Measurements from ENCODE around the gene ST3GAL4.
"Not testable (repeated sequence)": the region's sequence is repeated elsewhere in the genome, so short reads cannot be mapped to it uniquely, and the experiment has no call there.

Gene ST3GAL4

GRCh38 chr11:126391286-126391954 lies 35.9 kb downstream of the ST3GAL4 start:
- DNase-seq = no peak

- DNase-seq = peak; percentile 48
Measured at GRCh38 chr11:126391970-126392632, 36.6 kb downstream of the ST3GAL4 start.

DNA sequence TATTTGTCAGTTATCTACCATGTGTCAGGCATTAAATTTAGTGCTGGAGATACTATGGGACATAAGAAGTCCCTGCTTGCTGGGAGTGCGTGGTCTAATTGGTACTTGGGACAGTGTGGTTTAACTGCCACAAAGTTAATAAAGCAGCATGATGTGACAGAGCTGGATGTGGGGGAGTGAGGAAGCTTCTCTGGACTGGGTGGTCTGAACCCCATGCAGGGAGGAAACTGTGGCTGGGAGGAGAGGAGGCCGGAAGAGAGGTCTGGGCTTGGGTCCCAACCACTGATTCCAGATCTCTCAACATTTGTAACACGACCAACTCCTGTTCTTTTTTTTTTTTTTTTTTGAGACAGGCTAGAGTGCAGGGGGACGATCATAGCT lies 37.1 kb downstream of the ST3GAL4 start:
- peak; percentile 61 for DNase-seq

- no peak for DNase-seq
Measured at GRCh38 chr11:126393143-126393542, 37.7 kb downstream of the ST3GAL4 start.

- no peak for DNase-seq
Measured at GRCh38 chr11:126394036-126394435, 38.5 kb downstream of the ST3GAL4 start.

DNA sequence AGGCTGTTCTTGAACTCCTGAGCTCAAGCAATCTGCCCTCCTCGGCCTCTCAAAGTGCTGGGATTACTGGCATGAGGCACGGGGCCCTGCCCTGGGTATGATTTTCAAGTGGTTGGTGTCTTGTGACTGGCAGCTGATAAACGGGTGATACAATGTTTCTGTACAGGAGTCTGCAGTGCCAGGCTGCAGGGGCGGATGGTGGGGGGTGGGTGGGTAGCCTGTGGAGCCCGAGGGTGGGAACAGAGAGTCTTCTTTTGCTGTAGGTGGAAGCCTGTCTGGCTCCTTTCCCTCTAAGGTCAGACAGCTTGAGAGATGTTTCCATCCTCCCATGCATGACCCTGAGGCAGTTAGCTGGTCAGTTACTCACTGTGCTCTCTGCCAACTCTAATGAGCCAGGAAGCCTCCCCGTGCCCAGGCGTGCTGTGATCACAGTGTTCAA lies 39.2 kb downstream of the ST3GAL4 start:
- not testable (repeated sequence) for DNase-seq

- peak; percentile 57 for DNase-seq
Measured at GRCh38 chr11:126395784-126396183, 40.3 kb downstream of the ST3GAL4 start.

GRCh38 chr11:126396266-126396665 lies 40.8 kb downstream of the ST3GAL4 start:
- not testable (repeated sequence) for DNase-seq

DNA sequence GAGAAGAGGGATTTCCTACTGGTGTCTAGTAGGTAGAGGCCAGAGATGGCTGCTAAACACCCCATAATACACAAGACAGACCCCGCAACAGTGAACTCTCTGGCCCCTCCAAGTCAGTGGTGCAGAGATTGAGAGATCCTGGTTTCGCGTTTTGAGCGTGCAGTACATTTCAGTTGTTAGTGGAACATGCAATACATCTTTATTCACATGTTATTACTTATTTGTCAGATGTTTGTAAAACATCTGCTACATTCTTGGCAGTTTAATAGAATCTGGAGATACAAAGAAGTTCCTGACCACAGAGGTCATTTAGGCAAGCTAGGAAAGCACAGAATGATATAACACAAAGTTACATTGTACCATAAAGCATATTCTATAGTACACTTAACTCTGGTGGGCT lies 41.5 kb downstream of the ST3GAL4 start:
- no peak for DNase-seq

DNA sequence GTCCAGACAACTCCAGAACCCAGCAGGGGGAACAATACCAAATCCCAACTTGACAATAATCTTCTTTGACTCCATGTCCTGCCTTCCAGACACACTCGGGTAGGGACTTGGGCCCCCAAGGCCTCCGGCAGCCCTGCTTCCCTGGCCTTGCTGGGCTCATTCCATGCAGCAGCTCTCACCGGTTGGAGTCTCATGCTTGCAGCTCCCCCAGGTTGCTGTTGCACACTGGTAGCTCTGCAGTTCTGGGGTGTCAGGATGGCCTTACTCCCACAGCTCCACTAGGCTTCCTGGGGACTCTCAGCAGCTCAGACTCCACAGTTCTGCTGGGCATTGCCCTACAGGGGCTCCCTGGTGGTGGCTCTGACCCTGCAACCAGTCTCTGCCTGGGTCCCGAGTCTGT lies 42.8 kb downstream of the ST3GAL4 start:
- DNase-seq = no peak

DNA sequence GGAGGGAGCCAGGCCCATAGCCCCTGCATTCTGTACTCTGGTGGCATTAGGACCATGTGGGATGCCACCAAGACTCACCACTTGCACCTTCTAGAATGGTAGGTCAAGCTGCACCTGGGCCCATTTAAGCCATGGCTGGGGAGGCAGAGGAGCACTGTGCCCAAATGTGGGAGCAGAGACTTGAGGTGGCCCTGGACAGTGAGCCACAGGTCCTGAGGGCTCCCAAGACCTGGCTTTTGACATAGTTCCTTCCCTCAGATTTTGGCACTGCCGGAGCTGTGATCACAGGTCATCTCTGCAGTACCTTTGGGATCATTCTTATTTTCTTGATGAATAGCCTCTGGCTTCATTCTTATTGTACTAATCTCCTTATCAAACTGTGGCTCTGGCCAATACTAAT lies 43.2 kb downstream of the ST3GAL4 start:
- DNase-seq = no peak

GRCh38 chr11:126400019-126400418 lies 44.5 kb downstream of the ST3GAL4 start:
- DNase-seq = no peak

DNA sequence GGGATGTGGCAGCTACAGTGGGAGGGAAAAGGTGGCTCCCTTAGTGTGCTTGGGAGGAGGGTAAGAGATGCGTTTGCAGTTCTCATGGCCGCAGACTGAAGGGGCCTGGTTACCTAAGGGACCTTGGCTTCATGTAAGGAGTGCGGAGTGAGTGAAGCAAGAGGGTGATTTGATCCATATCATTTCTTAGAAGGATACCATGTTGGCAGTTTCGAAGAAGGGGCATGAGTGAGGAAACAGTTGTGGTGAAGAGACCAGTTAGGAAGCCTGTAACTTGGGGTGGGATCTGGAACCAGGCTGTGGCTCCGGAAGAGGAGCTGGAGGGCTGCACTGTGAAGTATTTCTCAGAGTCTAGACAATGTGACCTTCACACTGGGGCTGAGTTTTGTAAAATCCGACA lies 45.0 kb downstream of the ST3GAL4 start:
- no peak for DNase-seq

- DNase-seq = no peak
Measured at GRCh38 chr11:126403022-126403581, 47.6 kb downstream of the ST3GAL4 start.

DNA sequence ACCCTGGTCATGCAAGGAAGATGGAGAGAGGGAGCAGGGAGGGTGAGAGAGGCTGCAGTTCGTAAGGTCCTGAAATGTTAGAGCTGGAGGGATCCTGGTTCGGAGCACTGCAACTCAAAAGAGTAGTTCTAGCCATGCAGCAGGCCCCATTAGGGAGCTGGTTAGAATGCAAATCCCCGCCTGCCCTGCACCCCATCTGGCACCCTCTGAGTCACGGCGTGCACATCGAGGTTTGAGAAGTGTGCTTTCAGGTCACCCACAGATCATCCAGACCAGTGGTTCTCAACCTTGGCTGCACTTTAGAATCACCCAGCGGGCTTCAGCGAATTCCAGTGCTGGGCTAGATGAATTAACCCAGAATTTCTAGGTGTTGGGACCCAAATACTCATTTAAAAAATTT lies 48.2 kb downstream of the ST3GAL4 start:
- DNase-seq = no peak

GRCh38 chr11:126404367-126404766 lies 48.9 kb downstream of the ST3GAL4 start:
- DNase-seq = no peak

DNA sequence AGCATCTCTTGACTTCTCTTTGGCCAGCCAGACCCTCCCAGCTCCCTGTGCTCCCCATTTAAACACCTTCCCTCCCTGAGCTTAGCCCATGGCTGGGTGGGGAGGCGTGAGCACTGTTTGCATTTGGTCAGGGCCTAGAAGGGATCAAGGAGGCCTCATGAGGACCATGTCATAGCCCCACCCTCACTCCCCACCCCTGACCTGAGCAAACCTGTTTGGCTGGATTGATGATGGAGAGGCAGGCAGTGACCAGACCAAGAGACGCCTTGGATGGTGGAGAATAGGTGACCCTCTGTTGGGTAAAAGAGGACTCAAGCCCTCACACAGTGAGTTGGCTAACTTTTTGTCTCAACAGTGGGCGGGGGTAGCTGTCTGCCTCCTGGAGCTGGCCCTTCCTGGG lies 49.9 kb downstream of the ST3GAL4 start:
- DNase-seq = no peak

GRCh38 chr11:126405906-126406305 lies 50.4 kb downstream of the ST3GAL4 start:
- no peak for DNase-seq

DNA sequence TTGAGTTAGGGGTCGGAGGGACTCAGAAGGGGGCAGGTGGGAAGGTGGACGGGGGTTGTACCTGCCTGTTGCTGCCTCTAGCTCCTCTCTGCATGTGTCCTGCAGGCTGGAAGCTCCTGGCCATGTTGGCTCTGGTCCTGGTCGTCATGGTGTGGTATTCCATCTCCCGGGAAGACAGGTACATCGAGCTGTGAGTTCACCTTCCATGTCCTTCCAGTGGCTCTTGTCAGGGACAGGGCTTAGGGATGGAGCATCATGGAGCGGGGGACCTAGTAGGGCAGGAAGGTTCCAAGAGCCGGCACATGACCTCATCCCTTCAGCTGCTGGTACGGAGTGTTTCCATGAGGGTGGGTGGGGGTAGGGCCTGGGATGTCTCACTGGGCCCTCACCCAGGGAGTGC lies 50.9 kb downstream of the ST3GAL4 start:
- no peak for DNase-seq

DNA sequence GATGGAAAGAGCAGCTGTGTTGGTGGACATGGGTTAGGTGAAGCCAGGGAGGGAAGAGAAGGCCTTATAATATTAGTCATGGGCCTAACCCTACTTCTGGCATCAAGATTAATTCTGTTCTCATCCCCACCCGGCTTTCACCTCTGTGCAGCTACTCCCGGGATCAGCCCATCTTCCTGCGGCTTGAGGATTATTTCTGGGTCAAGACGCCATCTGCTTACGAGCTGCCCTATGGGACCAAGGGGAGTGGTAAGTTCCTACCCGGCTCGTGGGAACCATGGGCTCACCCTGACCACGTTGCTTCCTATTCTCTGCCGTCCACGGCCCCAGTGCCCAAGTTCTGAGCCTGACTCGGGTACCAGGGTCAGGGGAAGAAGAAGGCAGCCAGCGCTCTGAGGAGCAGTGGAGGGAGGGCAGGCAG lies 51.6 kb downstream of the ST3GAL4 start:
- no peak for DNase-seq

DNA sequence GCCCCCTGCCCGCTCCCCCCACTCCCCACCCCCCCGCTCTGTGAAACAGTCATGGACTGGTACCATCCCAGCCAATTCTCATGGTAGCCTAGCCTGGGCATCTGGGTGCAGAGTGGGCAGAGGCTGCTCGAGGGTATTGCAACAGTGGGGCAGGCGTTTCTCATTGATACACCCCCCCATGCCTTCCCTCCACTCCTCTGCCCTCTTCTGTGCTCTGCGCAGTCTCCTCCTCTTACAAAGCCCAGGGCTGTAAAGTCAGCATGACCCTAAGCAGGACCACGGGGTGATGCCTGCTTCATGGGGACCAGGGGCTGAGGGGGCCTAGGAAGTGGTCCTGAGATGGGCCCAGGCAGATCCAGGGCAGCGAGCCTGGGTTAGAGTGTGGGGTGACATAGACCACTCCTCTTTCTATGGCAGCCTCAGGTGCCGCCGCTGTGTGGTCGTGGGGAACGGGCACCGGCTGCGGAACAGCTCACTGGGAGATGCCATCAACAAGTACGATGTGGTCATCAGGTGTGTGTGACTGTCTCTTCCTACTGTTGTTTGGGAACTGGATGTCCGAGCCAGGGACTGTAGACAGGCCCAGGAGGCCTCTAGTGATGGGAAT lies 52.3 kb downstream of the ST3GAL4 start:
- no peak for DNase-seq

GRCh38 chr11:126408496-126408895 lies 53.0 kb downstream of the ST3GAL4 start:
- DNase-seq = no peak

DNA sequence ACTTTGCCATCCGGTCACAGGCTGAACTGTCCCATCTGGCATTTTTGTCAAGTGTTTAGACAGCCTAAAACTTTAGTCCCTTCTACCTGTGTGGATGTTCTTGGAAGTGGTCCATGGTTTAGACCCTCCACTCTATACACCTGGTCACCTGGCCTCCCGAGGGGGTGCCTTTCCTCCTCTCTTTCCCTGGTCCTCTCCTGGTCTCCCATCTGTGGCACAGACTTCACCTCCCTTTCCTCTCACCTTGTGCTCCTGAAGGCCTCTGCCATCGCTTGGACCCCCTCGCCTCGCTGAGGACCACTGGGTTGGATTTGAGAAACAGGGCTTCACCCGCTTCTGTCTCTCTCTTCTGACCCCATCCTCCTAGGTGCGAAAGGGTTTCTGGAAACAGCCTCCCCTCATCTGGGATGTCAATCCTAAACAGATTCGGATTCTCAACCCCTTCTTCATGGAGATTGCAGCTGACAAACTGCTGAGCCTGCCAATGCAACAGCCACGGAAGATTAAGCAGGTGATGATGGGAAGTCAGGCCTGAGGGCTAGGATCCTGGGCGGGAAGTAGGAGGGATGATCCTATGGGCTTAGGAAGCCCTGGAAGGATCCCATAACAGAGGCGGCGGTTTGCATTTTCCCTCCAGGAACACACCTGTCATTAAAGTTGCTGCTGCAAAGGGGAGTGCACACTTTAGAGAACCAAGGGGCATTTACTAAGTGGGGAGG lies 53.6 kb downstream of the ST3GAL4 start:
- no peak for DNase-seq
